Prostate gland (tissue), 2 donors: ENCODE data around the gene ATP6V0E2.

Experiments used
- CTCF ChIP-seq, 4 experiments: fragments of 200-600 bp in 2 of 4; fragments of 450-650 bp in 2 of 4; sonication (generic) in 2 of 4; IDR thresholded peaks; 1 replicate in 3 of 4; 2 replicates in 1 of 4; pipeline ENCODE4 v1.5.1; 2016 to 2019; ENCODE audit warnings: antibody characterized with exemption in 4 of 4, mild to moderate bottlenecking in 2 of 4, moderate library complexity in 2 of 4
- POLR2A ChIP-seq: fragments of 450-650 bp; IDR thresholded peaks from one replicate; pipeline ENCODE4 v1.6.1; 2016; ENCODE audit warnings: antibody characterized with exemption, mild to moderate bottlenecking
- POLR2AphosphoS5 ChIP-seq: sonication (generic); formaldehyde crosslinking; IDR thresholded peaks from one replicate; pipeline ENCODE4 v1.6.1; 2017; ENCODE audit warnings: antibody characterized with exemption

GRCh38 chr7:149834601-149835000 lies 39.2 kb upstream of the ATP6V0E2 start:
- TF ChIP-seq CTCF (IDR thresholded peaks at IDR 0.05) (no peak), POLR2AphosphoS5 (no peak), POLR2A (no peak)
